ENCODE results near the gene WEE1. TPM values are rescaled to one million over a fixed set of nuclear protein-coding genes. Genes with fewer than 3 reads are reported as not detected.

Gene WEE1
- total RNA-seq, 1 experiment from 2014 or later, result 54.9 TPM

DNA sequence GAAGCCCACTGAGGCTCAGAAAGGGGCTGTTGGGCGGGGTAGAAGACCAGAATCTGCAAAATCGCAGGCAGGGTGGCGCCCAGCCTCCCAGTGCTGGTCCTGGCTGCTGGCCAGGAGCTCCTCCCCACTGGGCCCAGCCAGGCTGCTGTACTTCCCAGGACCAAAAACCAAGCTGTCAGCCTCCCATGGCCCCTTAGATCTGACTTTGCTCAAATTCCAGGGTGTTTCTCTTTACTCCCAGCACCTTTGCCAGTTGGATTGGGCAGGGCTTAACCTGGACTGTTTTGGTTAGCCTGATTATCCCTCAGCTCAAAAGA lies 44.2 kb upstream of the WEE1 start:
- Histone ChIP-seq H3K27ac (ENCODE audit: low read depth, low read length, poor library complexity, severe bottlenecking) (no peak overlapping the region), H3K4me1 (ENCODE audit: insufficient read depth, low read length, poor library complexity, severe bottlenecking) (peaks cover 26% of the 10 kb centered on the region), H3K27me3 (replicated peaks; ENCODE audit: insufficient read depth, low read depth, low read length, poor library complexity) (no peaks in the 10 kb centered on the region), H3K4me3 (ENCODE audit: low read depth, low read length, poor library complexity, severe bottlenecking) (no peak overlapping the region), H3K9me3 (ENCODE audit: low read depth, low read length, poor library complexity, severe bottlenecking) (no peaks in the 10 kb centered on the region), H3K36me3 (ENCODE audit: insufficient read depth, low read length, poor library complexity, severe bottlenecking) (no peaks in the 10 kb centered on the region)
- BruUV-seq (replicated peaks), result no TSS peak
- TF ChIP-seq CTCF (conservative IDR thresholded peaks at IDR 0.05; ENCODE audit: low read depth, low read length) (no peak), EZH2 (IDR thresholded peaks at IDR 0.05; ENCODE audit: borderline replicate concordance, low read depth, low read length, poor library complexity, severe bottlenecking) (no peak)
- CTCF ChIA-PET, result interaction anchor here (0.6 kb wide), 1 partner anchor 23 kb away, joined by 3 read pairs; no protein-coding TSS in a partner anchor
- POLR2A ChIA-PET (ENCODE audit: low non-redundant PET), result interaction anchor here (0.6 kb wide), 1 partner anchor 55 kb away, joined by 4 read pairs; no protein-coding TSS in a partner anchor
- intact Hi-C loops (cut with micrococcal nuclease; ENCODE audit: unreplicated experiment), result no loop called here
- DNase-seq (ENCODE audit: low spot score), result peak; percentile 47

DNA sequence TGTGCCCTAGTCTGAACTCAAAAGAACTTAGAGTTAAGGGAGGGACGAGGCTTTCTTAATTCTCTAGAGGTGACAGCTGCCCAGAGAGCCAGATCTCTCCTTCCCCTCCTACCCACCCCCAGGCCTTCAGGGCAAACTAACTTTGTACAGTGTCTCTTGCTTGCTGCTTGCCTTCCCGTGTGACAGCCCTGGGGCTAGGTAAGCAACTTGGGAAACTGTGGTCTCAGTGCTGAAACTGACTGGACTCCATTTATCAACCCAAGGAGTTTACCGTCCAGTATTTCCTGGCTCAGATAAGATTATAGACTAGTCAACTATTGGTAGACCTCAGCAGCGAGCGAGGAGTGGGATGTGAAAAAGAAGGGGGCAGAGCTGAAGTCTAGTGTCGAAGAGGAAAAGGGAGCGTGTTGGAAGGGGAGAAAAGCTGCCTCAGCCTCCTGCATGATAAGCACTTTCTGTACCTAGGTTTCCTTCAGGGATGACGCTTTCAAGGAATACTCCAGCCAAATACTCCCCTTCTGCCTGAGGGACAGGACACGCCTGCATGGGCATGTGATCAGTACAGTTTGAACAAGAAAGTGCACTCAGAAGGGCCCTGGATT lies 43.3 kb upstream of the WEE1 start:
- H3K27ac ChIP-seq (ENCODE audit: low read depth, low read length, poor library complexity, severe bottlenecking), result no peak overlapping the region
- no peak for TF ChIP-seq CTCF (conservative IDR thresholded peaks at IDR 0.05; ENCODE audit: low read depth, low read length)
- no peak for TF ChIP-seq EZH2 (IDR thresholded peaks at IDR 0.05; ENCODE audit: borderline replicate concordance, low read depth, low read length, poor library complexity, severe bottlenecking)
- no peaks in the 10 kb centered on the region for H3K27me3 ChIP-seq (replicated peaks; ENCODE audit: insufficient read depth, low read depth, low read length, poor library complexity)
- no peaks in the 10 kb centered on the region for H3K9me3 ChIP-seq (ENCODE audit: low read depth, low read length, poor library complexity, severe bottlenecking)
- intact Hi-C loops (cut with micrococcal nuclease; ENCODE audit: unreplicated experiment), result loop anchor here (10.0 kb wide), 1 partner anchor 215 kb away; no protein-coding TSS in a partner anchor
- POLR2A ChIA-PET (ENCODE audit: low non-redundant PET), result no interaction called here
- peaks cover 26% of the 10 kb centered on the region for H3K4me1 ChIP-seq (ENCODE audit: insufficient read depth, low read length, poor library complexity, severe bottlenecking)
- CTCF ChIA-PET, result no interaction called here
- DNase-seq (ENCODE audit: low spot score), result no peak
- BruUV-seq (replicated peaks), result no TSS peak
- no peak overlapping the region for H3K4me3 ChIP-seq (ENCODE audit: low read depth, low read length, poor library complexity, severe bottlenecking)
- H3K36me3 ChIP-seq (ENCODE audit: insufficient read depth, low read length, poor library complexity, severe bottlenecking), result no peaks in the 10 kb centered on the region

DNA sequence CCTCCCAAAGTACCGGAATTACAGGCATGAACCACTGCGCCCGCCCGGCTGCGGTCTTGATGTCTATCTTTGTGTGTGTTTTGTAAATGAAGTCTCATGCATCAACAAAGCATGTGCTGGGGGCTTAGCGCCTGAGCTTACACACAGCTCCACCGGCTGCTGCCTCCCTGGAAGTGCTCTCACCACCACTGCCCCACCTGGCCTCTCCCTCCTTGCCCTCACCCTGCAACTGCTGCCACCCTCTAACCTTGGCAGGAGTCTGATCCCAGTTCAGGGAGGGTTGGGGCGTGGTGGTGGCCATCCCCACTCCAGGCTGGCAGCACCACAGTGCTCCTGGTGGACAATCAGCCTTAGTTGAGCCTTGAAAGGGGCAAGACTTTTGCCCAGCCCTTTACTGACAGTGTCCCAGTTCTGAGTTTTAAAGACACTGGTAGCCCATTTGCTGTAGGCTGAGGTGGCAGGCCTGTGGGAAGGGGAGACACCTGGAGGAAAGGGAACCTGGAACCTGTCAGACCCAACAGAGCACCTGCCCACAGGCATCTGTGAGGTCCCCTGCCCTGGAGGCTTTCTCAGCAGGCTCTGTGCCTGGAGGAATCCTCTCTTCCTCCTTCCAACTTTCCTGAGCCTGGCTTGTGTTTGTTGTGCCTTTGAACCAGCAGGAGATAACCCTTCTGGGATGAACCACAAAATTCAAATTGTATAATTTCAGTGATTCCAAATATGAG lies 42.4 kb upstream of the WEE1 start:
- H3K9me3 ChIP-seq (ENCODE audit: low read depth, low read length, poor library complexity, severe bottlenecking), result no peaks in the 10 kb centered on the region
- ChIA-PET CTCF (no interaction called here), POLR2A (ENCODE audit: low non-redundant PET) (no interaction called here)
- no peaks in the 10 kb centered on the region for H3K27me3 ChIP-seq (replicated peaks; ENCODE audit: insufficient read depth, low read depth, low read length, poor library complexity)
- TF ChIP-seq CTCF (conservative IDR thresholded peaks at IDR 0.05; ENCODE audit: low read depth, low read length) (no peak), EZH2 (IDR thresholded peaks at IDR 0.05; ENCODE audit: borderline replicate concordance, low read depth, low read length, poor library complexity, severe bottlenecking) (no peak)
- no peak for DNase-seq (ENCODE audit: low spot score)
- BruUV-seq (replicated peaks), result no TSS peak
- H3K27ac ChIP-seq (ENCODE audit: low read depth, low read length, poor library complexity, severe bottlenecking), result no peak overlapping the region
- H3K36me3 ChIP-seq (ENCODE audit: insufficient read depth, low read length, poor library complexity, severe bottlenecking), result no peaks in the 10 kb centered on the region
- intact Hi-C loops (cut with micrococcal nuclease; ENCODE audit: unreplicated experiment), result loop anchor here (10.0 kb wide), 1 partner anchor 214 kb away; no protein-coding TSS in a partner anchor
- peaks cover 26% of the 10 kb centered on the region for H3K4me1 ChIP-seq (ENCODE audit: insufficient read depth, low read length, poor library complexity, severe bottlenecking)
- no peak overlapping the region for H3K4me3 ChIP-seq (ENCODE audit: low read depth, low read length, poor library complexity, severe bottlenecking)
